Measurements from ENCODE around the gene HLF. TPM values are rescaled to one million over a fixed set of nuclear protein-coding genes. Genes with fewer than 3 reads are reported as not detected.

HLF gene
- total RNA-seq, 4 donors from 2014 or later = 137 to 176 (median 154) TPM

DNA sequence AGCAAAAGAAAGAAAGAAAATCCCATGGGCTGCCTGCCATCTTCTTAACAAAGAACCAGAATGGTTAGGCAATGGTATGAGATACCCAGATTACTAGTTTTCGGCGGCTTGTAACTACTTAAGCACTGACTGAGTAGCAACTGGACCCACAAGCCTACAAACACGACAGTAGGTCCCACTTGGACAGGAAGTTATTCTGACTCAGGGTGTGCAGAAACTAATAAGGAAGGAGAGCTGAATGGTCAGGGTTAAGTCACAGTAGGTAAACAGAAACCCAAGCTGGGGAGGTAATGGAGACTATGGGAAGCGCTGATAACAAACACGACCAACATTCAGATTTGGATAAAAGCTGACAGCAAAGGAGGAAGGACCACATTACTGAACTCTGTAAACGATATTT lies 10.4 kb upstream of the HLF start:
- Histone ChIP-seq H3K27ac (replicated peaks in 1 of 4) (no peak overlapping the region), H3K4me3 (no peak overlapping the region), H3K4me1 (no peaks in the 10 kb centered on the region), H3K27me3 (no peaks in the 10 kb centered on the region), H3K9me3 (no peaks in the 10 kb centered on the region), H3K36me3 (no peaks in the 10 kb centered on the region)
- intact Hi-C loops (cut with DNase I) = no loop called here
- DNase-seq (ENCODE audit: extremely low spot score) = no peak
- WGBS = 82% methylated on average over 6 of the region's 6 CpGs
- TF ChIP-seq POLR2A (IDR thresholded peaks at IDR 0.05; ENCODE audit: low read depth) (no peak), POLR2AphosphoS5 (IDR thresholded peaks at IDR 0.05) (no peak), EP300 (IDR thresholded peaks at IDR 0.05) (no peak)
- TF ChIP-seq, protein P1, sequence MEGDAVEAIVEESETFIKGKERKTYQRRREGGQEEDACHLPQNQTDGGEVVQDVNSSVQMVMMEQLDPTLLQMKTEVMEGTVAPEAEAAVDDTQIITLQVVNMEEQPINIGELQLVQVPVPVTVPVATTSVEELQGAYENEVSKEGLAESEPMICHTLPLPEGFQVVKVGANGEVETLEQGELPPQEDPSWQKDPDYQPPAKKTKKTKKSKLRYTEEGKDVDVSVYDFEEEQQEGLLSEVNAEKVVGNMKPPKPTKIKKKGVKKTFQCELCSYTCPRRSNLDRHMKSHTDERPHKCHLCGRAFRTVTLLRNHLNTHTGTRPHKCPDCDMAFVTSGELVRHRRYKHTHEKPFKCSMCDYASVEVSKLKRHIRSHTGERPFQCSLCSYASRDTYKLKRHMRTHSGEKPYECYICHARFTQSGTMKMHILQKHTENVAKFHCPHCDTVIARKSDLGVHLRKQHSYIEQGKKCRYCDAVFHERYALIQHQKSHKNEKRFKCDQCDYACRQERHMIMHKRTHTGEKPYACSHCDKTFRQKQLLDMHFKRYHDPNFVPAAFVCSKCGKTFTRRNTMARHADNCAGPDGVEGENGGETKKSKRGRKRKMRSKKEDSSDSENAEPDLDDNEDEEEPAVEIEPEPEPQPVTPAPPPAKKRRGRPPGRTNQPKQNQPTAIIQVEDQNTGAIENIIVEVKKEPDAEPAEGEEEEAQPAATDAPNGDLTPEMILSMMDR (IDR thresholded peaks at IDR 0.05) = no peak

DNA sequence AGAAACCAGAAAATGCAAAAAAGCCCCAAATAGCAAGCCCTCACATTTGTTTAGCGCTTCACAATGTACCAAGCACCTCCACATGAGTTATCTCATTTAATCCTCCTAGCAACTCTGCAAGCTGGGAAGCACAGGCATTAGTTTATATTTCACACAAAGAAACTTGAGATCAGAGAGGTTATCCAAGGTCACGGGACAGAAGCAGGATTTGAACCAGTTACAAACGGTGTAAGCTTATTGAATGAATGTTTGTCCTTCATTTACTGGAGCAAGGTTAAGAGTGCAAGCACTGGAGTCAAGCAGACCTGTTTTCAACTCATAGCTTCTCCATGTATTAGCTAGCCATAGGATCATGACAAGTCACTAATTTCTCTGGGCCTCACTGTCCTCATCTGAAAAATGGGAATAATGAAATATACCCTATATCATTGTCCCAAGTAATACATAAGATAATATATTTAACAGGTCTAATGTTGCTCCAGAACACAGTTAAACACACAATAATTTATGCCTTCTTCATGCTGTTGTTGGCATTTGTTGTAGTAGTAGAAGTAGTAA lies 6.1 kb upstream of the HLF start:
- H3K9me3 ChIP-seq = no peaks in the 10 kb centered on the region
- intact Hi-C loops (cut with DNase I) = no loop called here
- DNase-seq (ENCODE audit: extremely low spot score) = no peak
- H3K27ac ChIP-seq (replicated peaks in 1 of 4) = no peak overlapping the region
- 90% methylated on average over 3 of the region's 3 CpGs for WGBS
- TF ChIP-seq EP300 (IDR thresholded peaks at IDR 0.05) (no peak), POLR2AphosphoS5 (IDR thresholded peaks at IDR 0.05) (no peak), POLR2A (IDR thresholded peaks at IDR 0.05; ENCODE audit: low read depth) (no peak)
- TF ChIP-seq, protein P1 (IDR thresholded peaks at IDR 0.05) = no peak
- no peaks in the 10 kb centered on the region for H3K27me3 ChIP-seq
- peaks cover 2 to 8% (median 5%) of the 10 kb centered on the region in 4 donors for H3K4me1 ChIP-seq
- H3K4me3 ChIP-seq = no peak overlapping the region
- H3K36me3 ChIP-seq = no peaks in the 10 kb centered on the region

DNA sequence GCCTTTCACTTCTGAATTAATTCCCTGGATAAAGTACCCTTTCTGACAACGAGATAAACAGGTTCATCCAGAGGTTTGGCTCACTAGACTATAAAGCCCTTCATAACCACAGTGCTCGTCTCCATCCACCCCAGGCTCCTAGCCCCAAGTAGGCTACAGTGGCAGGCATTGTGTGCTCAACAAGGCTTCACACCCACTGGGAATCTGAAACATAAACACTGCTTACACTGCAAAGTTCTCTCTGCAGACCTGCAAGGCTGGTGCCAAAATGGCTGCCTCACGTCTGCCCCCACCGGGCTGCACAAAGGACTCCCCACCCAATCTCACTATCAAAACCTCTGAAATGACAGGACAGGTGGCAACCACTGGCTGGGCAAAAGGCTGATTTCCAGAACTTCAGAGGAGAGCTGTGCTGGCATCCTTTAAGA lies 5.1 kb upstream of the HLF start:
- 70% methylated on average over 4 of the region's 4 CpGs for WGBS

DNA sequence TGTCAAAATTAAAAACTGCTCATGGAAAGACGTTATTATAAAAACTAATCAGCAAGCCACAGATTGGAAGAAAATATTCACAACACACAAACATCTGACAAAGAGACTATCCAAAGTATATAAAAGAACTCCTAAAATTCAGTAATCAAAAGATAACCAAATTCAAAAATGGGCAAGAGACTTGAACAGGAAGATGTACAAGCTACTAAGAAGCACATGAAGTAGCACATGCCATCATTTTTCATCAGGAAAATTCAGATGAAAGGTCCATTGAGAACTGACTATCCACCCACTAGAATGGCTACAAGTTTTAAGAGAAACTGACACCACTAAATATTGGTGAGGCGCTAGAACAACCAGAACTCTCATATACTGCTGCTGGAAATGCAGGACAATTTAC lies 3.4 kb upstream of the HLF start:
- no peak for DNase-seq (ENCODE audit: extremely low spot score)
- no peak overlapping the region for H3K27ac ChIP-seq (replicated peaks in 1 of 4)
- H3K4me3 ChIP-seq = no peak overlapping the region
- H3K4me1 ChIP-seq = peaks cover 13 to 25% (median 23%) of the 10 kb centered on the region in 4 donors
- H3K36me3 ChIP-seq = no peaks in the 10 kb centered on the region
- no peaks in the 10 kb centered on the region for H3K27me3 ChIP-seq
- intact Hi-C loops (cut with DNase I) = loop anchor here (5.0 to 10.0 kb wide), 2 partner anchors 36 to 153 kb away; no protein-coding TSS in a partner anchor
- H3K9me3 ChIP-seq = no peaks in the 10 kb centered on the region
- TF ChIP-seq POLR2A (IDR thresholded peaks at IDR 0.05; ENCODE audit: low read depth) = no peak
- TF ChIP-seq POLR2AphosphoS5 (IDR thresholded peaks at IDR 0.05) = no peak
- TF ChIP-seq, protein P1 (IDR thresholded peaks at IDR 0.05) = no peak
- TF ChIP-seq EP300 (IDR thresholded peaks at IDR 0.05) = no peak
- 94% methylated on average over 2 of the region's 2 CpGs for WGBS

More for the DNA sequence above, 5.1 kb upstream of the HLF start:
- intact Hi-C loops (cut with DNase I) = loop anchor here (5.0 to 10.0 kb wide), 2 partner anchors 38 to 155 kb away; no protein-coding TSS in a partner anchor
- DNase-seq (ENCODE audit: extremely low spot score) = no peak
- TF ChIP-seq EP300 (IDR thresholded peaks at IDR 0.05) = no peak
- TF ChIP-seq POLR2A (IDR thresholded peaks at IDR 0.05; ENCODE audit: low read depth) = no peak
- TF ChIP-seq POLR2AphosphoS5 (IDR thresholded peaks at IDR 0.05) = no peak
- TF ChIP-seq, protein P1 (IDR thresholded peaks at IDR 0.05) = no peak
- Histone ChIP-seq H3K27me3 (no peaks in the 10 kb centered on the region), H3K9me3 (no peaks in the 10 kb centered on the region), H3K27ac (replicated peaks in 1 of 4) (no peak overlapping the region), H3K4me1 (peaks cover 11 to 17% (median 14%) of the 10 kb centered on the region in 4 donors), H3K4me3 (no peak overlapping the region), H3K36me3 (no peaks in the 10 kb centered on the region)
